ENCODE data around the gene TMEM256. TPM values are rescaled to one million over a fixed set of nuclear protein-coding genes. Genes with fewer than 3 reads are reported as not detected.
A peak's percentile ranks its signal among the peaks of the same experiment; 100 is the strongest.

The TMEM256 gene
- total and polyA plus RNA-seq, 4 donors = 48.6 to 130 (median 62.8) TPM

DNA sequence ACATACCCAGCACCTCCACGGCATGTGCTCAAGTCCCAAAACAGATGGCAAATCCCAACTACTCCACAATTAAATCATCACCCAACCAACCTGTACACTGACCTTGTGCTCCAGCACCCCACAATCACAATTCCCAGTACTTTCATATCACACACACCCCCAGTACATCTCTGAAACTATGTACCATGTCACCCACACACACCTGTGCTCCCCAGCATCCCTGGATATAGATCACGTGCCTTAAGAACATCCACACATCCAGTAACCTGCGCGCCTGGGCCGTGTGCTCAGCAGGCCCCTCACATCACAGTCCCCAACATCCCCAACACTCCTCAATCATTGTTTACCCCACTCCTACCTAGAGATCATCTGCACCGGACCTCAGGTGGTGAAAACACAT is 5.8 kb upstream of the TMEM256 start:
- H3K27me3 ChIP-seq (ENCODE audit: control insufficient read depth, insufficient read depth, low read length) = no peaks in the 10 kb centered on the region
- no peak for DNase-seq (ENCODE audit: low read depth in 4 of 6, low spot score in 6 of 6)
- WGBS (ENCODE audit: insufficient coverage) = 92% methylated on average over 6 of the region's 6 CpGs
- H3K4me3 ChIP-seq (ENCODE audit: low read depth, low read length) = no peak overlapping the region
- H3K4me1 ChIP-seq (ENCODE audit: control insufficient read depth, insufficient read depth, low read length) = peaks cover 42% of the 10 kb centered on the region
- no peak overlapping the region for H3K27ac ChIP-seq (ENCODE audit: low read depth, low read length)
- H3K36me3 ChIP-seq (ENCODE audit: control insufficient read depth, insufficient read depth, low read length) = peaks cover 61% of the 10 kb centered on the region
- no peaks in the 10 kb centered on the region for H3K9me3 ChIP-seq (ENCODE audit: control insufficient read depth, insufficient read depth, low read length)

DNA sequence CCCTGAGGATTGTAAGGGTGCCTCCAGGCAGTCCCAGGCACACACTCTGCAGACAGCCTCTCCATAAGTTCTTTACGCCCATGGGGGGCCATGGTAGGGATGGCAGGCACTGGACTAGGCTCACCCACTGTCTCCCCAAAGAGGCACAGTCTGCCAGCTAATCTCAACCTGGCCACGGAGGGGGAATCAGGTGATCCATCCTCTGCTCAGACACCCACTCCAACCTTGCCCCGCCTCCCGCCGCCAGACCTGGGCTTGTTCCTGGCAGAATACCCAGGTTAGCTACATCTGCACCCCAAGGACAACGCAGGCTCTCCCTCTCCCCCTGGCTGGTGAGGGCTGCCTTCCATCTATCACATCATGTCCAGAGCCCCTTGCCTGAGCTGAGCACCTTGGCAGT is 5.0 kb upstream of the TMEM256 start:
- H3K9me3 ChIP-seq (ENCODE audit: control insufficient read depth, insufficient read depth, low read length) = no peaks in the 10 kb centered on the region
- H3K4me3 ChIP-seq (ENCODE audit: low read depth, low read length) = no peak overlapping the region
- peaks cover 53% of the 10 kb centered on the region for H3K36me3 ChIP-seq (ENCODE audit: control insufficient read depth, insufficient read depth, low read length)
- H3K27me3 ChIP-seq (ENCODE audit: control insufficient read depth, insufficient read depth, low read length) = no peaks in the 10 kb centered on the region
- peaks cover 40% of the 10 kb centered on the region for H3K4me1 ChIP-seq (ENCODE audit: control insufficient read depth, insufficient read depth, low read length)
- no peak overlapping the region for H3K27ac ChIP-seq (ENCODE audit: low read depth, low read length)
- DNase-seq (ENCODE audit: low read depth in 4 of 6, low spot score in 6 of 6) = no peak
- 92% methylated on average over 6 of the region's 6 CpGs for WGBS (ENCODE audit: insufficient coverage)

DNA sequence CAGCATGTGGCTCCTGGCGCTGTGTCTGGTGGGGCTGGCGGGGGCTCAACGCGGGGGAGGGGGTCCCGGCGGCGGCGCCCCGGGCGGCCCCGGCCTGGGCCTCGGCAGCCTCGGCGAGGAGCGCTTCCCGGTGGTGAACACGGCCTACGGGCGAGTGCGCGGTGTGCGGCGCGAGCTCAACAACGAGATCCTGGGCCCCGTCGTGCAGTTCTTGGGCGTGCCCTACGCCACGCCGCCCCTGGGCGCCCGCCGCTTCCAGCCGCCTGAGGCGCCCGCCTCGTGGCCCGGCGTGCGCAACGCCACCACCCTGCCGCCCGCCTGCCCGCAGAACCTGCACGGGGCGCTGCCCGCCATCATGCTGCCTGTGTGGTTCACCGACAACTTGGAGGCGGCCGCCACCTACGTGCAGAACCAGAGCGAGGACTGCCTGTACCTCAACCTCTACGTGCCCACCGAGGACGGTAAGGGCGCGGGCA is 4.4 kb upstream of the TMEM256 start:
- no peak for DNase-seq (ENCODE audit: low read depth in 4 of 6, low spot score in 6 of 6)
- WGBS (ENCODE audit: insufficient coverage) = 59% methylated on average over 57 of the region's 58 CpGs
- no peak overlapping the region for H3K4me3 ChIP-seq (ENCODE audit: low read depth, low read length)

DNA sequence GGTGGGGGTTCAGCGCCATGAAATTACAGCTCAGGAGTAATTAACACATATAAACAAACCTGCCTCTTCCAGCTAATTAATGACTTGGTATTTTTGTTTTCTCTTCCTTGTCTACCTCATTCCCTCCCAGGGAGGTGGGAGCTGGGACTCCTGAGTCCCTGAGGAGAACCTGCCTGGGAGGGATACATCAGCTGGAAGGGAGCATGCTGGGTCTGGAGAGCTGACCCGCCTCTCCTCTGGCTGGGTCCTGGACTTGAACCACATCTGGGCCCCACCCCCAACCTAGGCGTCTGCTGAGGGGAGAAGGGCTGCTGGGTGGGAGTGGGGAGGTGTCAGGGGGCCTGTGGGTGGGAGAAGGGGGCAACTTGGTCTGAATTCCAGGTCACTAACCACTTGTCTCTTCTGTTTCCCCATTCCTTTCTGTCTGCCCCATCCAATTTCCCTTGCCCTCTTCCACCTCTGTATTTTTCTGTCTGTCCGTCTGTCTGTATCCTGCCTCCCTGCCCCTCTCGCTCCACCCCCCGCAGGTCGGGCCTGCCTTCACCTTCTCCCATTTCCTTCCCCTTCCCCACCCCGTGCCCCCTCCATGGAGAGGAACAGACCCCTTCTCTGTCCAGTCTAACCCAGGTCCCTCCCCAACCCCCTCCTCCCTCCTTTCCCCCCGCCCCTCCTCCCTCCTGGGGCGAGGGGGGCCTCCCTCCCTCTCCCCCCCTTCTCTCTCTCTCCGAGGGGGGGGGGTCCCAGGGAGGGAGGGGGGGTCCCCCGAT is 3.8 kb upstream of the TMEM256 start, which contains the start of gene NLGN2:
TSS of gene NLGN2 (plus strand) at position 361 of the 767 bp plus-strand sequence. CDS start 411 bp downstream, outside the sequence.
- DNase-seq (ENCODE audit: low read depth in 4 of 6, low spot score in 6 of 6) = no peak
- Histone ChIP-seq H3K27me3 (ENCODE audit: control insufficient read depth, insufficient read depth, low read length) (no peaks in the 10 kb centered on the region), H3K4me3 (ENCODE audit: low read depth, low read length) (peak within 1 kb of the TSS; percentile 18), H3K9me3 (ENCODE audit: control insufficient read depth, insufficient read depth, low read length) (no peaks in the 10 kb centered on the region), H3K4me1 (ENCODE audit: control insufficient read depth, insufficient read depth, low read length) (peaks cover 38% of the 10 kb centered on the region), H3K27ac (ENCODE audit: low read depth, low read length) (no peak within 1 kb of the TSS), H3K36me3 (ENCODE audit: control insufficient read depth, insufficient read depth, low read length) (peaks cover 41% of the 10 kb centered on the region)
- 44% methylated on average over 4 of the region's 12 CpGs for WGBS (ENCODE audit: insufficient coverage)

More for the DNA sequence above, 4.4 kb upstream of the TMEM256 start:
- Histone ChIP-seq H3K27me3 (ENCODE audit: control insufficient read depth, insufficient read depth, low read length) (no peaks in the 10 kb centered on the region), H3K36me3 (ENCODE audit: control insufficient read depth, insufficient read depth, low read length) (peaks cover 47% of the 10 kb centered on the region), H3K4me1 (ENCODE audit: control insufficient read depth, insufficient read depth, low read length) (peaks cover 37% of the 10 kb centered on the region), H3K9me3 (ENCODE audit: control insufficient read depth, insufficient read depth, low read length) (no peaks in the 10 kb centered on the region), H3K27ac (ENCODE audit: low read depth, low read length) (no peak overlapping the region)

DNA sequence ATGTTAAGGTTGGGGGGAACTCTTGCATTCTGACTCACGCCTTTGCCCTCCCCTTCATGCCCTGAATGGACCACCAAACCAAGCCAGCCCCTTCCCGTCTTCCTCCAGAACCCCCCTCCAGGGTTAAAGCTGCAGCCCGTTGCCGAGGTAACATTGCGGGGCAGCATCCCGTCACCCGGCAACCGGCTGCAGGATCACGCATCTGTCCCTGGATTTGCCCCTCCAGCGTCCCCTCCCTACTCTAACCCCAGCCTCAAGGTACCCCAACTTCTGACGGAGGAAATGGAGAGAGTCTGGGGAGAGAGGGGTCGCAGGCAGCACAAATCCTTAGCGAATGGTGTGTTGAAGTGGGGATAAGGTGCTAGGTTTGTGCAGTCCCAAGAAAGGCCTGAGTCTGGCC is 3.2 kb upstream of the TMEM256 start:
- 29% methylated on average over 6 of the region's 13 CpGs for WGBS (ENCODE audit: insufficient coverage)
- peak overlapping the region; percentile 18 for H3K4me3 ChIP-seq (ENCODE audit: low read depth, low read length)

DNA sequence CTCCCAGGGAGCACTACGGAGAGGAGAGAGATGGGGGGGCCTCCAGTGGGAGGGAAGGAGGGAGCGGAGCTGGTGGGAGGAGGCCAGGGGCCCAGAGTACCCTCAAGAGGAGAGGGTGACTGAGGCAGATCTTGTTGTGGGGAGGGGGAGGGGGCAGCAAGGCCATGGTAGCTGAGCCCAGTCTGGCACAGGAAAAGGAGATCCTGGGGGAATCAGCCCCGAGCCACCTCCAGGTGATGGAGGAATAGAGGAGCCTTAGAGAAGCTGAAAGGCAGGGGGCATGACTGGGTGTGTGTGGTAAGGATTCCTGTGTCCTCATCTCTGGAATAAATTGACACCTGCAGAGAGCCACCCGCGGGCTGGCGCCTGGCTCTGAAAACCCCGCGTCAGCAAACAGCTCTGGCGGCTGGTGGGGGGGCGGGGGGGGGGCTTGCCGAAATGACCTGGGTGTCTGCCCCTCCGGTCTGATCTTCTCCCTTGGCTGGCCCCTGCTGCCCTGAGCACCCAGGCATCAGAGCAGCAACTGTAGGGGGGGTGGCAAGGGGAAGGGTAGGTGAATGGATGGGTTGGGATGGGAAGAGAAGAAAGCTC is 2.4 kb upstream of the TMEM256 start:
- Histone ChIP-seq H3K9me3 (ENCODE audit: control insufficient read depth, insufficient read depth, low read length) (no peaks in the 10 kb centered on the region), H3K36me3 (ENCODE audit: control insufficient read depth, insufficient read depth, low read length) (peaks cover 38% of the 10 kb centered on the region), H3K4me3 (ENCODE audit: low read depth, low read length) (peak overlapping the region; percentile 72), H3K4me1 (ENCODE audit: control insufficient read depth, insufficient read depth, low read length) (peaks cover 38% of the 10 kb centered on the region), H3K27me3 (ENCODE audit: control insufficient read depth, insufficient read depth, low read length) (no peaks in the 10 kb centered on the region), H3K27ac (ENCODE audit: low read depth, low read length) (peak overlapping the region; percentile 94)
- peak in 1 of 6 donors; percentile 28 for DNase-seq (ENCODE audit: low read depth in 4 of 6, low spot score in 6 of 6)
- WGBS (ENCODE audit: insufficient coverage) = 5% methylated on average over 3 of the region's 12 CpGs

More for the DNA sequence above, 3.2 kb upstream of the TMEM256 start:
- peak in 1 of 6 donors; percentile 25 for DNase-seq (ENCODE audit: low read depth in 4 of 6, low spot score in 6 of 6)
- Histone ChIP-seq H3K9me3 (ENCODE audit: control insufficient read depth, insufficient read depth, low read length) (no peaks in the 10 kb centered on the region), H3K27ac (ENCODE audit: low read depth, low read length) (no peak overlapping the region), H3K4me1 (ENCODE audit: control insufficient read depth, insufficient read depth, low read length) (peaks cover 38% of the 10 kb centered on the region), H3K36me3 (ENCODE audit: control insufficient read depth, insufficient read depth, low read length) (peaks cover 41% of the 10 kb centered on the region), H3K27me3 (ENCODE audit: control insufficient read depth, insufficient read depth, low read length) (no peaks in the 10 kb centered on the region)

DNA sequence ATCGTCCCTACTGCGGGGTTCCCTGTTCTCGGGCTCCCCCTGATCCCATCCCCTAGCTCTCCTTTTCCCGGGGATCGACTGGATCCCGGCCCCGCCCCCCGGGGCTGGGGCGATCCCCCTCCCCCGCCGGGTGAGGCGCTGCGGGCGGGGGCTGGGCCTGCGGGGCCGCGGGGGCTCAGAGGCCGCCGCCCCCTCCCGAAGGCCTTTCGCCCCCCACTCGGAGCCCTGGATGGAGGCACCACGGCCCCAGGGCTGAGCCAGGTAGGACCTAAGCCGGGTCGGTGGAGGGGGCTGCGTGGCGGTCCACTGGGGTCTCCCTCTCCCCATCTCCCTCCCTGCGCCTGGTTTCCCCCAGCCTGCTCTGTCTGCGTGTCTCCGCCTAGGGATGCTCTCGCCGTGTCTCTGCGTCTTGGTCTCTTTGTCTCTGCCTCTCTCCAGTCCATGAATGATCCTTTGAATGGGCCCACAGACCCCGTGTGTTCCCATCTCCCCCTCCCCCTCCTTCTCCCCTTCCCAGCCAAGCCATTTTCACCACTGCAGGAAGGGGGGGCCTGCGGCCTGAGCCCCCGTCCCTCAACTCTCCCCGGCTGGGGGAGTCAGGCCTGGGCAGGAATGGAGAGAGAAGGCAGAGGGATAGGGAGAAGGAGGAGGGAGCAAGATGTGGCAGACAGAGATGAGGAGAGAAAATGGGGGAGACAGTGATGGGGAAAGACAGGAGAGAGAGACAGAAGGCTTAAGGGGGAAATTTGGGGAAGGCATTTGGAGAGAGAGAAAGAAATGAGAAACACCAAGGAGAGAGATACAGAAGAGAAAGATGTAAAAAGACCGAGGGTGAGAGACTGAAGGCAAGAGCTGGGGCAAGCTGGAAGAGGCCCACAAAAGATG is 1.7 kb upstream of the TMEM256 start:
- H3K27me3 ChIP-seq (ENCODE audit: control insufficient read depth, insufficient read depth, low read length) = no peaks in the 10 kb centered on the region
- WGBS (ENCODE audit: insufficient coverage) = 2% methylated on average over 20 of the region's 38 CpGs
- peak in 3 of 6 donors; percentile 53 to 87 (median 85) for DNase-seq (ENCODE audit: low read depth in 4 of 6, low spot score in 6 of 6)
- peaks cover 30% of the 10 kb centered on the region for H3K36me3 ChIP-seq (ENCODE audit: control insufficient read depth, insufficient read depth, low read length)
- H3K9me3 ChIP-seq (ENCODE audit: control insufficient read depth, insufficient read depth, low read length) = no peaks in the 10 kb centered on the region
- peak overlapping the region; percentile 94 for H3K27ac ChIP-seq (ENCODE audit: low read depth, low read length)
- H3K4me1 ChIP-seq (ENCODE audit: control insufficient read depth, insufficient read depth, low read length) = peaks cover 38% of the 10 kb centered on the region
- H3K4me3 ChIP-seq (ENCODE audit: low read depth, low read length) = peak overlapping the region; percentile 72

DNA sequence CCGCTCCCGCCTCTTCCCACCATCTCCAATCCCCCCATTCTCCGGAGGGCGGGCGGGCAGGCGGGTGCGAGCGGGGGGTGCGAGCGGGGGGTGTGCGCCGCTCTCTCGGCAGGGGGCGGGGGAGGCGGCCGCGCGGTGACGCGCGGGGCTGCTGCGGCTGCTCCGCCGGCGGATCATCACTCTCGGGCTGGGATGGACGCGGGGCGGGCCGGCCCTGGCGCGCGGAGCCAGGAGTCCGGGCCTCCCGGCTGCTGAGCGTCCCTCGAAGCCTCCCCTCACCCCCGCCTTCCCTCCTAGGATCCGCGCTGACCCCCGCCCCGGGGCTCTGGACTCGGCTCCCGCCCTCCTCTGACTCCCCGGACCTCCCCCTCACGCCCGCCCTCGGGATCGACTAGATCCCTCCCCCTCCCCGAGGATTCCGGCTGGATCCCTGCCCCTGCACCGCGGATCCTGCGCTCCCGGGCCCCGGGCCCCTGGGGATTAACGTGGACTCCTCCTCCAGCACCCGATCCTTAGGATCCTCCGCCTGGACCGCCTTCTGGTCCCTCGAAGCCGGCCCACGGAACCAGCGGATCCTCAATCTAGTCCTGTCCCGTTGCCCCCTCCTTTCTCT is 946 bp upstream of the TMEM256 start:
- Histone ChIP-seq H3K36me3 (ENCODE audit: control insufficient read depth, insufficient read depth, low read length) (peaks cover 23% of the 10 kb centered on the region), H3K27ac (ENCODE audit: low read depth, low read length) (peak overlapping the region; percentile 94), H3K27me3 (ENCODE audit: control insufficient read depth, insufficient read depth, low read length) (no peaks in the 10 kb centered on the region), H3K4me3 (ENCODE audit: low read depth, low read length) (peak overlapping the region; percentile 72), H3K4me1 (ENCODE audit: control insufficient read depth, insufficient read depth, low read length) (peaks cover 38% of the 10 kb centered on the region), H3K9me3 (ENCODE audit: control insufficient read depth, insufficient read depth, low read length) (no peaks in the 10 kb centered on the region)
- no peak for DNase-seq (ENCODE audit: low read depth in 4 of 6, low spot score in 6 of 6)
- 0% methylated on average over 58 of the region's 65 CpGs for WGBS (ENCODE audit: insufficient coverage)

DNA sequence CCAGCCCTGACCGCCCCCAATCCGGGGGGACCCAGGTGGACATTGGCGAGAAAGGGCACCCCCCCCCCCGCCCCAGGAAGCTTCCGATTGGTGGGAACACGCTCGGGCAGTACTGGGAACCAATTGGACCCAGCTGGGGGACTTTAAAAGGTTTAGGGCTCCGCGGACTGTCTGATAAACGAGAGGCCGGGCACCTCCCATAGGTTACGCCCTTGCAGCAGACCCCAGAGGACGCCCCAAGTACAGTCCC is 245 bp downstream of the TMEM256 start:
- WGBS (ENCODE audit: insufficient coverage) = 2% methylated on average over 9 of the region's 13 CpGs
- H3K27ac ChIP-seq (ENCODE audit: low read depth, low read length) = peak overlapping the region; percentile 94
- H3K27me3 ChIP-seq (ENCODE audit: control insufficient read depth, insufficient read depth, low read length) = no peaks in the 10 kb centered on the region
- H3K4me1 ChIP-seq (ENCODE audit: control insufficient read depth, insufficient read depth, low read length) = peaks cover 38% of the 10 kb centered on the region
- peak overlapping the region; percentile 72 for H3K4me3 ChIP-seq (ENCODE audit: low read depth, low read length)
- DNase-seq (ENCODE audit: low read depth in 4 of 6, low spot score in 6 of 6) = no peak
- peaks cover 11% of the 10 kb centered on the region for H3K36me3 ChIP-seq (ENCODE audit: control insufficient read depth, insufficient read depth, low read length)
- H3K9me3 ChIP-seq (ENCODE audit: control insufficient read depth, insufficient read depth, low read length) = no peaks in the 10 kb centered on the region

Data from spinal cord (tissue), 10 donors.